Measurements from ENCODE around the gene FPGS.

Gene FPGS

GRCh38 chr9:127853312-127854183 is 50.9 kb downstream of the FPGS start:
- no peaks in the 10 kb centered on the region for H3K9me3 ChIP-seq (ENCODE audit: low read length)
- H3K4me3 ChIP-seq (ENCODE audit: low read depth in 1 of 2, low read length in 2 of 2), result peak overlapping the region; percentile 0 to 61
- no peaks in the 10 kb centered on the region for H3K36me3 ChIP-seq (ENCODE audit: insufficient read depth, low read length)
- no peaks in the 10 kb centered on the region for H3K27me3 ChIP-seq (ENCODE audit: control insufficient read depth in 1 of 2, insufficient read depth in 2 of 2, low read length in 2 of 2)
- peak overlapping the region; percentile 16 for H3K27ac ChIP-seq (ENCODE audit: low read depth, low read length)
- peaks cover 6% of the 10 kb centered on the region for H3K4me1 ChIP-seq (ENCODE audit: insufficient read depth, low read length)
- H3K9ac ChIP-seq (ENCODE audit: low read length), result peak overlapping the region; percentile 65

GRCh38 chr9:127854184-127854806 is 51.6 kb downstream of the FPGS start, which contains the start of gene ENG:
ENG (minus strand) TSS chr9:127854658; CDS start chr9:127854355, 303 bp downstream.
- H3K4me1 ChIP-seq (ENCODE audit: insufficient read depth, low read length), result peaks cover 6% of the 10 kb centered on the region
- H3K4me3 ChIP-seq (ENCODE audit: low read depth in 1 of 2, low read length in 2 of 2), result peak within 1 kb of the TSS; percentile 61 to 64
- no peaks in the 10 kb centered on the region for H3K9me3 ChIP-seq (ENCODE audit: low read length)
- H3K27me3 ChIP-seq (ENCODE audit: control insufficient read depth in 1 of 2, insufficient read depth in 2 of 2, low read length in 2 of 2), result no peaks in the 10 kb centered on the region
- peak within 1 kb of the TSS; percentile 49 for H3K27ac ChIP-seq (ENCODE audit: low read depth, low read length)
- no peaks in the 10 kb centered on the region for H3K36me3 ChIP-seq (ENCODE audit: insufficient read depth, low read length)
- peak within 1 kb of the TSS; percentile 65 for H3K9ac ChIP-seq (ENCODE audit: low read length)

GRCh38 chr9:127854960-127855359 is 52.3 kb downstream of the FPGS start:
- peaks cover 6% of the 10 kb centered on the region for H3K4me1 ChIP-seq (ENCODE audit: insufficient read depth, low read length)
- H3K36me3 ChIP-seq (ENCODE audit: insufficient read depth, low read length), result no peaks in the 10 kb centered on the region
- H3K27me3 ChIP-seq (ENCODE audit: control insufficient read depth in 1 of 2, insufficient read depth in 2 of 2, low read length in 2 of 2), result no peaks in the 10 kb centered on the region
- H3K4me3 ChIP-seq (ENCODE audit: low read depth in 1 of 2, low read length in 2 of 2), result no peak overlapping the region
- no peak overlapping the region for H3K27ac ChIP-seq (ENCODE audit: low read depth, low read length)
- H3K9me3 ChIP-seq (ENCODE audit: low read length), result no peaks in the 10 kb centered on the region
- H3K9ac ChIP-seq (ENCODE audit: low read length), result no peak overlapping the region

- Histone ChIP-seq H3K9me3 (ENCODE audit: low read length) (no peaks in the 10 kb centered on the region), H3K27ac (ENCODE audit: low read depth, low read length) (no peak overlapping the region), H3K4me1 (ENCODE audit: insufficient read depth, low read length) (peaks cover 6% of the 10 kb centered on the region), H3K4me3 (ENCODE audit: low read depth in 1 of 2, low read length in 2 of 2) (no peak overlapping the region), H3K27me3 (ENCODE audit: control insufficient read depth in 1 of 2, insufficient read depth in 2 of 2, low read length in 2 of 2) (no peaks in the 10 kb centered on the region), H3K9ac (ENCODE audit: low read length) (no peak overlapping the region), H3K36me3 (ENCODE audit: insufficient read depth, low read length) (no peaks in the 10 kb centered on the region)
Observed at GRCh38 chr9:127855522-127855921, 52.8 kb downstream of the FPGS start.

- Histone ChIP-seq H3K9me3 (ENCODE audit: low read length) (no peaks in the 10 kb centered on the region), H3K9ac (ENCODE audit: low read length) (no peak overlapping the region), H3K36me3 (ENCODE audit: insufficient read depth, low read length) (no peaks in the 10 kb centered on the region), H3K27ac (ENCODE audit: low read depth, low read length) (no peak overlapping the region), H3K27me3 (ENCODE audit: control insufficient read depth in 1 of 2, insufficient read depth in 2 of 2, low read length in 2 of 2) (no peaks in the 10 kb centered on the region), H3K4me1 (ENCODE audit: insufficient read depth, low read length) (peaks cover 8% of the 10 kb centered on the region), H3K4me3 (ENCODE audit: low read depth in 1 of 2, low read length in 2 of 2) (no peak overlapping the region)
Observed at GRCh38 chr9:127856094-127856728, 53.5 kb downstream of the FPGS start.

- no peak overlapping the region for H3K4me3 ChIP-seq (ENCODE audit: low read depth in 1 of 2, low read length in 2 of 2)
- no peaks in the 10 kb centered on the region for H3K27me3 ChIP-seq (ENCODE audit: control insufficient read depth in 1 of 2, insufficient read depth in 2 of 2, low read length in 2 of 2)
- no peaks in the 10 kb centered on the region for H3K36me3 ChIP-seq (ENCODE audit: insufficient read depth, low read length)
- no peak overlapping the region for H3K9ac ChIP-seq (ENCODE audit: low read length)
- H3K27ac ChIP-seq (ENCODE audit: low read depth, low read length), result no peak overlapping the region
- no peaks in the 10 kb centered on the region for H3K9me3 ChIP-seq (ENCODE audit: low read length)
- H3K4me1 ChIP-seq (ENCODE audit: insufficient read depth, low read length), result peaks cover 13% of the 10 kb centered on the region
Observed at GRCh38 chr9:127856729-127857116, 54.0 kb downstream of the FPGS start.

GRCh38 chr9:127857278-127857677 is 54.6 kb downstream of the FPGS start:
- H3K9me3 ChIP-seq (ENCODE audit: low read length), result no peaks in the 10 kb centered on the region
- H3K4me1 ChIP-seq (ENCODE audit: insufficient read depth, low read length), result peaks cover 11% of the 10 kb centered on the region
- no peaks in the 10 kb centered on the region for H3K27me3 ChIP-seq (ENCODE audit: control insufficient read depth in 1 of 2, insufficient read depth in 2 of 2, low read length in 2 of 2)
- H3K27ac ChIP-seq (ENCODE audit: low read depth, low read length), result no peak overlapping the region
- no peak overlapping the region for H3K9ac ChIP-seq (ENCODE audit: low read length)
- no peaks in the 10 kb centered on the region for H3K36me3 ChIP-seq (ENCODE audit: insufficient read depth, low read length)
- H3K4me3 ChIP-seq (ENCODE audit: low read depth in 1 of 2, low read length in 2 of 2), result no peak overlapping the region

- no peaks in the 10 kb centered on the region for H3K27me3 ChIP-seq (ENCODE audit: control insufficient read depth in 1 of 2, insufficient read depth in 2 of 2, low read length in 2 of 2)
- H3K27ac ChIP-seq (ENCODE audit: low read depth, low read length), result no peak overlapping the region
- no peak overlapping the region for H3K4me3 ChIP-seq (ENCODE audit: low read depth in 1 of 2, low read length in 2 of 2)
- no peaks in the 10 kb centered on the region for H3K9me3 ChIP-seq (ENCODE audit: low read length)
- H3K9ac ChIP-seq (ENCODE audit: low read length), result no peak overlapping the region
- peaks cover 10% of the 10 kb centered on the region for H3K4me1 ChIP-seq (ENCODE audit: insufficient read depth, low read length)
- no peaks in the 10 kb centered on the region for H3K36me3 ChIP-seq (ENCODE audit: insufficient read depth, low read length)
Observed at GRCh38 chr9:127858041-127858512, 55.4 kb downstream of the FPGS start.

GRCh38 chr9:127860260-127860659 is 57.6 kb downstream of the FPGS start:
- no peaks in the 10 kb centered on the region for H3K36me3 ChIP-seq (ENCODE audit: insufficient read depth, low read length)
- H3K4me1 ChIP-seq (ENCODE audit: insufficient read depth, low read length), result peaks cover 10% of the 10 kb centered on the region
- no peaks in the 10 kb centered on the region for H3K27me3 ChIP-seq (ENCODE audit: control insufficient read depth in 1 of 2, insufficient read depth in 2 of 2, low read length in 2 of 2)
- H3K4me3 ChIP-seq (ENCODE audit: low read depth in 1 of 2, low read length in 2 of 2), result no peak overlapping the region
- H3K9me3 ChIP-seq (ENCODE audit: low read length), result no peaks in the 10 kb centered on the region
- H3K9ac ChIP-seq (ENCODE audit: low read length), result no peak overlapping the region
- no peak overlapping the region for H3K27ac ChIP-seq (ENCODE audit: low read depth, low read length)

GRCh38 chr9:127860779-127861178 is 58.1 kb downstream of the FPGS start:
- Histone ChIP-seq H3K4me1 (ENCODE audit: insufficient read depth, low read length) (peaks cover 10% of the 10 kb centered on the region), H3K9me3 (ENCODE audit: low read length) (no peaks in the 10 kb centered on the region), H3K27ac (ENCODE audit: low read depth, low read length) (no peak overlapping the region), H3K36me3 (ENCODE audit: insufficient read depth, low read length) (no peaks in the 10 kb centered on the region), H3K9ac (ENCODE audit: low read length) (no peak overlapping the region), H3K4me3 (ENCODE audit: low read depth in 1 of 2, low read length in 2 of 2) (no peak overlapping the region), H3K27me3 (ENCODE audit: control insufficient read depth in 1 of 2, insufficient read depth in 2 of 2, low read length in 2 of 2) (no peaks in the 10 kb centered on the region)
